Measurements from ENCODE around the gene RNASE13. TPM values are rescaled to one million over a fixed set of nuclear protein-coding genes. Genes with fewer than 3 reads are reported as not detected.
"Not testable (repeated sequence)": the region's sequence is repeated elsewhere in the genome, so short reads cannot be mapped to it uniquely, and the experiment has no call there.

Gene RNASE13
- total RNA-seq, 1 experiment from 2014 or later: not detected

- no peak overlapping the region for H3K27ac Mint-ChIP-seq (ENCODE audit: low read depth, unreplicated experiment)
- DNase-seq (ENCODE audit: unreplicated experiment): peak; percentile 88
- BruUV-seq (replicated peaks): no TSS peak
- no peak overlapping the region for H3K4me3 Mint-ChIP-seq (ENCODE audit: unreplicated experiment)
- peaks cover 7% of the 10 kb centered on the region for H3K4me1 Mint-ChIP-seq (ENCODE audit: insufficient read depth, unreplicated experiment)
- peaks cover 33% of the 10 kb centered on the region for H3K27me3 Mint-ChIP-seq (ENCODE audit: insufficient read depth, unreplicated experiment)
- CTCF ChIA-PET: interaction anchor here (0.5 to 14.8 kb wide), 65 partner anchors 9 to 1782 kb away, joined by 3 to 391 read pairs (median 4); partner anchors contain the start of genes APEX1, ARHGEF40, OR5AU1 and RNASE13
- H3K9me3 Mint-ChIP-seq (ENCODE audit: unreplicated experiment): no peaks in the 10 kb centered on the region
- TF ChIP-seq CTCF (IDR thresholded peaks at IDR 0.05; ENCODE audit: unreplicated experiment): peak; percentile 90
- intact Hi-C loops (cut with micrococcal nuclease): loop anchor here (1.0 kb wide), 3 partner anchors 26 to 90 kb away; no protein-coding TSS in a partner anchor
- H3K36me3 Mint-ChIP-seq (ENCODE audit: insufficient read depth, unreplicated experiment): peaks cover 5% of the 10 kb centered on the region
- POLR2A ChIA-PET: interaction anchor here (0.7 to 3.4 kb wide), 13 partner anchors 9 to 206 kb away, joined by 3 to 44 read pairs (median 3); partner anchors contain the start of genes ARHGEF40 and RNASE7
Measured at GRCh38 chr14:21014761-21015190, 19.8 kb downstream of the RNASE13 start.

- H3K4me1 Mint-ChIP-seq (ENCODE audit: insufficient read depth, unreplicated experiment): peaks cover 7% of the 10 kb centered on the region
- H3K9me3 Mint-ChIP-seq (ENCODE audit: unreplicated experiment): no peaks in the 10 kb centered on the region
- no peak overlapping the region for H3K27ac Mint-ChIP-seq (ENCODE audit: low read depth, unreplicated experiment)
- DNase-seq (ENCODE audit: unreplicated experiment): no peak
- TF ChIP-seq CTCF (IDR thresholded peaks at IDR 0.05; ENCODE audit: unreplicated experiment): no peak
- H3K4me3 Mint-ChIP-seq (ENCODE audit: unreplicated experiment): no peak overlapping the region
- intact Hi-C loops (cut with micrococcal nuclease): no loop called here
- H3K36me3 Mint-ChIP-seq (ENCODE audit: insufficient read depth, unreplicated experiment): peaks cover 5% of the 10 kb centered on the region
- POLR2A ChIA-PET: interaction anchor here (0.5 to 1.6 kb wide), 2 partner anchors 29 to 536 kb away, joined by 3 to 5 read pairs; no protein-coding TSS in a partner anchor
- no TSS peak for BruUV-seq (replicated peaks)
- H3K27me3 Mint-ChIP-seq (ENCODE audit: insufficient read depth, unreplicated experiment): peaks cover 33% of the 10 kb centered on the region
- CTCF ChIA-PET: interaction anchor here (0.8 to 14.8 kb wide), 12 partner anchors 8 to 153 kb away, joined by 3 to 391 read pairs (median 8); partner anchors contain the start of genes RNASE13, RNASE7, SLC39A2 and TMEM253
Measured at GRCh38 chr14:21011136-21011535, 23.5 kb downstream of the RNASE13 start.

- intact Hi-C loops (cut with micrococcal nuclease); BruUV-seq (replicated peaks); H3K27ac Mint-ChIP-seq (ENCODE audit: low read depth, unreplicated experiment); H3K36me3 Mint-ChIP-seq (ENCODE audit: insufficient read depth, unreplicated experiment); H3K4me3 Mint-ChIP-seq (ENCODE audit: unreplicated experiment); H3K4me1 Mint-ChIP-seq (ENCODE audit: insufficient read depth, unreplicated experiment); H3K9me3 Mint-ChIP-seq (ENCODE audit: unreplicated experiment); DNase-seq (ENCODE audit: unreplicated experiment): not testable (repeated sequence)
- ChIA-PET POLR2A (interaction anchor here (0.6 to 1.9 kb wide), 3 partner anchors 12 to 71 kb away, joined by 3 to 4 read pairs (median 4); no protein-coding TSS in a partner anchor), CTCF (interaction anchor here (1.2 to 14.8 kb wide), 4 partner anchors 32 to 95 kb away, joined by 3 to 391 read pairs (median 198); partner anchors contain the start of genes RNASE7 and TMEM253)
- peaks cover 33% of the 10 kb centered on the region for H3K27me3 Mint-ChIP-seq (ENCODE audit: insufficient read depth, unreplicated experiment)
Measured at GRCh38 chr14:21009721-21010120, 24.9 kb downstream of the RNASE13 start.

GRCh38 chr14:21003788-21004346, 30.7 kb downstream of the RNASE13 start:
- Mint-ChIP-seq H3K27me3 (ENCODE audit: insufficient read depth, unreplicated experiment) (no peaks in the 10 kb centered on the region), H3K4me1 (ENCODE audit: insufficient read depth, unreplicated experiment) (peaks cover 4% of the 10 kb centered on the region), H3K4me3 (ENCODE audit: unreplicated experiment) (no peak overlapping the region), H3K36me3 (ENCODE audit: insufficient read depth, unreplicated experiment) (no peaks in the 10 kb centered on the region), H3K9me3 (ENCODE audit: unreplicated experiment) (no peaks in the 10 kb centered on the region), H3K27ac (ENCODE audit: low read depth, unreplicated experiment) (no peak overlapping the region)
- ChIA-PET POLR2A (interaction anchor here (0.6 kb wide), 1 partner anchor 13 kb away, joined by 4 read pairs; no protein-coding TSS in a partner anchor), CTCF (interaction anchor here (0.7 to 13.0 kb wide), 11 partner anchors 9 to 307 kb away, joined by 3 to 213 read pairs (median 6); no protein-coding TSS in a partner anchor)
- intact Hi-C loops (cut with micrococcal nuclease): no loop called here
- no peak for DNase-seq (ENCODE audit: unreplicated experiment)
- BruUV-seq (replicated peaks): no TSS peak
- no peak for TF ChIP-seq CTCF (IDR thresholded peaks at IDR 0.05; ENCODE audit: unreplicated experiment)
